HG02938 (cell line): ENCODE data around the gene HDAC4.

ENCODE experiments used
- ATAC-seq: cut with Tn5 transposase; IDR thresholded peaks from one replicate; pipeline ENCODE4 v1.9.1; 2021; ENCODE audit warnings: mild to moderate bottlenecking, moderate library complexity; ENCODE audit not compliant: unreplicated experiment

HDAC4 gene

DNA sequence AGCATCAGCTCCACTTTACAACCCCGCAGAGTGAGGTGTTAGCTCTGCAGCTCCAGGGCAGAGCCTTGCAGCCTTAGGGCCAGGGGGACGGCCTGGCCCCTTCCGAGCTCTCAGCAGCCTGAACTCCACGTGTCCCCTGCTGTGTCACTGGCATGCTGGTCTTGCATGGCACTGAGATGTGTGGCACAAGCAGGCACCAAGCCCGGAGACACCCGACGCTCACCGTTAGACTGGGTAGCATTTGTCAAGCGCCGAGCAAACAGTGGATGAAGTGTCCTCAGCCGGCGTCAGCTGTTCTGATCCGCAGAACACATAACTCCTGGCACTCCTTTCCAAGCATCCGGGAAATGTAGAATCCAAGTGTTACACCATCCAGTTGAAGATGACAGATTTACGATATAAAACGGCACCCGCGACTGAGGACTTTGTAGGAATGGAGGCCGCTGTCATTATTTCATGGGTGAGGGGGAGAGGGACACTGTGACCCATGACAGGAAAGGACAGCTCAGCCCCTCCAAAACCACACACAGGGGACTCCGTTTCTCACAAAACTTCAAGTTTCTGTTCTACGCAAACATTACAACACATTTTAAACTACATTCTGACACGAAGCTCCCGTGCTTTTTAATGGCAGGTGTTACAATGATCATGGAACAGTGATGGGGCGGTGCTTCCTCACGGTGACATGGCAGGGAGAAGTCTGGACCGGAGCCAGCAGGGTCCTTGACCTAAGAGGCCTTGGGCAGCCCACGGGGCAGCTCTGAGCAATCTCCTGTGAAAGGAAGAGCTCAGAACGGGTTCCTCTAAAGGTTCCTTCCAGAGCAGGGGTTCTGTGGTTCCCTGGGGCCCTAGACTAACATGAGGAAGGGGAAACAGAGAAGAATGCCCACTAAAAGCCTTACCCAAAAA lies 89.4 kb downstream of the HDAC4 start:
- ATAC-seq = no peak

- no peak for ATAC-seq
These were observed 90.3 kb downstream of the HDAC4 start for GRCh38 chr2:239310401-239311061.

GRCh38 chr2:239309398-239310245 lies 91.2 kb downstream of the HDAC4 start:
- ATAC-seq = no peak

DNA sequence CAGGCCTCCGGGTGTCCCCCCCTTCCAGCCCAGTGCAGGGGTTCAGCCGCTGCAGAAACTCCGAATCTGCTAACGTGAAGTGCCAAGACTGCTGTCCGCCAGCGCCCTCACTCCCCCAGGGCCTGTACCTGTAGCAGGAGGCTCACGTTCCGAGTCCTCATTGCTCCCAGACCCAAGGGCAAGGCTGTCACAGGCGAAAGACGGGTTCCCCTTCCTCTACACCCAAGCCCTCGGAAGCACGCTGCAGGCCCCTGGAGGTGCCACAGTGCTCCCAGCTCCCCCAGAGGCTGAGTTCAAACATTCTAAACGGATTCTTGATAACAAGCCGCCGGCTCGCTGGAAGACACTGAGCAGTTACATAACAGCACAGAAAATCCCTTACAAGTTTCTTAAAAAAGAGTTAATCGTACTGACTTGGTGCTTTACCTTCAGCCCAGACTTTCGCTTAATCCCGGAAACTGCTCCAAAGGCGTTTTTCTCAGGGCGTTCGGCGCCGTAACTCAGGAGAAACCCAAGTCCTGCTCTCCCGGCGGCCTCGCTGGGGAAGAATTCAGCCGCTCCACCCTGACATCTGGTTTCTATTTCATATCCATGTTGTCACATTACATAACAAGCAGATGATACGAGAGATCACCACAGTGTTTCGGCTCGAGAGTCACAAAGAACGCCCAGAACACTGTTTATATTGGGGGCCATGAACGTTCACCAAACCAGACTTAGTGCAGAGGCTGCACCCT lies 92.0 kb downstream of the HDAC4 start:
- no peak for ATAC-seq

DNA sequence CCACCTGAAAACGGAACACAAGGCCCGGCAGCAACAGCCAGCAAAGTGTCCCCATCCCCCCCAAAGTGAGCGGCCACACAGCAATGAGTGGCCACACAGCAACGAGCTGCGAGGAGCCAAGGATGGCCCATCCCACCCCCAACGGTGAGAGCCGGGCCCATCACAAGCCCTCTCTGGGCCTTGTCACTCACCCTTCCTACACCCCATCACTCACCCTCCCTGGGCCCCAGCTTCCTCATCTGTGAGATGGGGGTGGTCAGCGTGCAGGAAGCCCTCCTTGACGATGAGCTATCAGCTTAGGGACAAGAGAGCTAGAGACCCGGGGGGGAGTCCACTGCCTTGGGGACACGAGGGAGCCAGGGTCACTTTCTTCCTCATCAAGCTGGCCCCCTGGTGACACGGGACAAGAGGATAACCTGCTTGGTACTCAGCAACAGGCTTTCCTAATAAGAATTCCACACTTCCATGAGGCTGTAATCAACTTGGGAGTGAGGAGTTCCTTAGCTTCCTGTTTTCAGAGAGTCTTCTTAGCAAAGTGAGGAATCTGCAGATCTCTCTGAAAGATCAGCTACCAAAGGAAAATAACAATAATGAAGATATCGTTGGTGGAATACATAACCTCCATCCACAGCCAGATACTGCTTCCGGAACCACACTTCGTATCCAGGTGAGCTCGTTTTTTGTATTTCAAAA lies 92.8 kb downstream of the HDAC4 start:
- ATAC-seq = no peak

- ATAC-seq = no peak
These were observed 93.6 kb downstream of the HDAC4 start for GRCh38 chr2:239307221-239307569.

- ATAC-seq = no peak
These were observed 94.3 kb downstream of the HDAC4 start for GRCh38 chr2:239306274-239307220.

DNA sequence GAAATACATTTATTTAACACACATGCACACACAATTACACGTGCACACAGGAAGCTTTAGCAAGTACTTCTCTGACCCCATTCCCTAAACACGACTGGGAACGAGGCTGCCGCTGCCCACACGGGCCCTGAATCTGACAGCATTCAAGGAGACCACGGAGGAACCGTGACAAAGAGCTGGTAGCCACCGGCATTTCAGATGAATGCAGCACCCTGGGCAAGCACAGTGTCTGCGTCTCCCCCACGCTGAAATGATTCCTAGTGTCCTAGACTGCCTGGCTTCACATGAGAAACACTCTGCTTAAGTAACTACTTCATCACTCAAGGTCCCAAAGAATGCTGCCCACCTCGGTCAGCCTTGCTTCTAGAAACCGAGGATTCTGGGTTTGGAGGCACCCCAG lies 95.0 kb downstream of the HDAC4 start:
- ATAC-seq = no peak

- no peak for ATAC-seq
These were observed 95.6 kb downstream of the HDAC4 start for GRCh38 chr2:239305222-239305575.

GRCh38 chr2:239304533-239305221 lies 96.1 kb downstream of the HDAC4 start:
- ATAC-seq = no peak

GRCh38 chr2:239303711-239304532 lies 96.9 kb downstream of the HDAC4 start:
- peak; percentile 72 for ATAC-seq

- ATAC-seq = no peak
These were observed 97.8 kb downstream of the HDAC4 start for GRCh38 chr2:239302808-239303557.

- no peak for ATAC-seq
These were observed 98.6 kb downstream of the HDAC4 start for GRCh38 chr2:239302083-239302807.

- ATAC-seq = no peak
These were observed 99.7 kb downstream of the HDAC4 start for GRCh38 chr2:239300871-239301735.

- no peak for ATAC-seq
These were observed 100.6 kb downstream of the HDAC4 start for GRCh38 chr2:239300242-239300641.
